GM21367 (cell line): ENCODE results near the gene GATA3.

Experiments used
- ATAC-seq: cut with Tn5 transposase; IDR thresholded peaks from one replicate; pipeline ENCODE4 v1.9.1; 2021; ENCODE audit not compliant: unreplicated experiment

GATA3 gene

DNA sequence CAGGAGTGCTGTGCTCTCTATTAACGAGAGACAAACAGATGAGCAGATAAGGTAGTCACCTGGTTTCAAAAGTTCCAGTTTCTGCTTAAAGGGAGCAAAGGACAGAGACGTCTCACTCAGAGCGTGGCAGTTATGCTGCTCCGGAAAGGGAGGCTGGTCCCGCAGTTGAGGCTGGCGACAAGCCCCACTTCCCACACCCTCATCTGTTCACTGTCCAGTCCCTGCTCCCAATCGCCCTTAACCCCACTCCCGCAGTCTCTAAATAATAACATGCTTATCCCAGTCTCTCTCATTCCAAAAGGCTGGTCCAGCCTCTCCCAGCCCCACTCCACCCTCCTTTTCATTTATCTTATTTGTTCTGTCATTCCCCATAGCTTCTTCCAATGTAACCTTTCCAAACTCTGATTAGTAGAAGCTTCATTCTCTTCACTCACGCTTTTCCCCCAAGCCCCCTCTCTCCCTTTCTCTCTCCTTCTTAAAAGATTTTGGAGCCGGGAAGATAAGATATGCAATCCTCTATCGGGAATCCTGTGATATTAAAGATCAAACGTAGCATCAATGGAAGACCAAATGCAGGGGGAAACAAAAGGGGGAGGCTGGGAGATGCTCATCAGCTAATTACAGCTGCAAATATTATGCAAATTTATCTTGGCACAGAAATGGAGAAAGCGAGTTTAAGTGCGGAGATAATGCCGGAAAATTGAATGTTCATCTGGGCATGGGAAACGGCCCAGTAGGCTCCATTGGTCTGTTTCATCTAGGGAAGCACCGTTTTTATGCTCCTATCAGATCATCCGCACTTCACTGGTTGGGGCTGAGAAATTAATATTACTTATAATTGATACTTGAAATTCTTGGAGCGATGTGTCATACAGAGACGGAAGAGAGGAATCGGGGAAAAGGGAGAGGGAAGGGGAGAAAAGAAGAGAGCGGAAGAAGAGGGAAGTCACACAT, 16.3 kb upstream of the GATA3 start:
- no peak for ATAC-seq

DNA sequence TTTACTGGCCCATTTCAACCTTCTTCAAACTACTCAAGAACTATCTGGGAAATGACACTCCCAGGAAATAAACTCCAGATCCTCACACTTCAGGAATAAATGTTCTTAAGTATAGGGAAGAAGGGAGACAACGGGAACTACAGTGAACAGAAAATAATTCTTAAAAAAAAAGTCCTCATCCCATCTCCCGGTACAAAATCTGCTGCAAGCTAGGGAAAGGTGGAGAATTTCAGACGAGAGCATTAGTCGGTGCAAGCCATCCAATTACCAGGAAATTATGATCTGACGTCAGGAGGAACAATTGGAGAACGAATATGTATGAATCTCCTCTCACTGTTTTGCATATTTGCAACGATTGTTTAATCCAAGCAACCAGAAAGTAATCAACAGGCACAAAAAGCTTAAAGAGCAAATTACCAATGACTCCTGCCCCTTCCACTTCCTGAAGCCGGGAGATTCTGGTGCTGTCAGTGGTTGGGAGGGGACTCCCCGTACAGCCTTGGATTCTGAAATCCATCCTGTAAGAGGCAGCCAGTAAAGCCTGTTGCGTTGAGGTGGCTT, 15.1 kb upstream of the GATA3 start:
- no peak for ATAC-seq

DNA sequence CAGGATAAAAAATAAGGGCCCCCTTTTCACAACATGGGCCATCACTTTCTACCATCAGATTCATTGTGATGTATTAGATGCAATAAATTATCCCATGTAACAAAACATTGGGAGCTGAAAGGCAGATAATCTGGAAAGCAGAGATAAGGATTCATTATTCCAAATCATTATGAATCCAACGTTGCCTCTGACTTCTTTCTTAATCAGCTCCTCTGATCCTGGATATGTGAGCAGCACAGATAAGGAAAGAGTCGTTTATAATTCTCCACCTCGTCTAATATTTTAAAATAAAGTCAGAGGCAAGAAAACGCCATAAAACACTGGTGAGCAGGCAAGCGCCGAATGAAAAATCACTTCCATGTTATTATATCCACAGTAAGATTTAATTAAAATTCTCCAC, 13.8 kb upstream of the GATA3 start:
- no peak for ATAC-seq

DNA sequence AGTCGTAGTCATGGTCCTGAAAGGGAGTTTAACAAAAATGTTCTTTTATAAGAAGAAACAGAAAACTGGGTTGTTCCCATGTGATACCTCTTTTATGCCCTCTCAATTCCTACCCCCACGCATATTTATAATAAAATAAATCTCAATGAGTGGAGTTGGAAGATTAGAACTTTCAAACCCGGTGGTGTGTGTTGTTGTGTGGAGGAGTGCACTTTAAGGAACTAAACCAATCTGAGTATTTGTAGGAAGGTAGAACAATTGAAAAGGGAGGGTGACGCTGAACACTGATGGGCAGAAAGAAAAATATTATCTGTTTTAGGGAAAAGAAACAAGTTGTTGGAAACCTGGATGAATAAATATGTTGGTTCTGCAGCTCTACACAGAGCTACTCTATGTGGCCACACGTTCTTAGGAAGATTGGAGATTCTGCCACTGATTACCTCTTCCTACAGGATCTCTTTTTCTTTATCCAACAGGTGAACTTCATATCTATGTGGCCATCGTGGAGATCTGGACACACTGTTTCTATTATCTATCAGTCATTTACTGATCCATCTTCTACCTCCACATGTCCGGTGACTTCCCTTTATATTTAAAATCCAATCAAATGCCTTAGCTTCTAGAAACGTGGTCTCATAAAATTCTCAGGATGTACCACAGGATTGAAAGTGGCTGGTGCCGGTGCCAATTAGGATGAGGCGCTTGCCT, 13.1 kb upstream of the GATA3 start:
- ATAC-seq: no peak

DNA sequence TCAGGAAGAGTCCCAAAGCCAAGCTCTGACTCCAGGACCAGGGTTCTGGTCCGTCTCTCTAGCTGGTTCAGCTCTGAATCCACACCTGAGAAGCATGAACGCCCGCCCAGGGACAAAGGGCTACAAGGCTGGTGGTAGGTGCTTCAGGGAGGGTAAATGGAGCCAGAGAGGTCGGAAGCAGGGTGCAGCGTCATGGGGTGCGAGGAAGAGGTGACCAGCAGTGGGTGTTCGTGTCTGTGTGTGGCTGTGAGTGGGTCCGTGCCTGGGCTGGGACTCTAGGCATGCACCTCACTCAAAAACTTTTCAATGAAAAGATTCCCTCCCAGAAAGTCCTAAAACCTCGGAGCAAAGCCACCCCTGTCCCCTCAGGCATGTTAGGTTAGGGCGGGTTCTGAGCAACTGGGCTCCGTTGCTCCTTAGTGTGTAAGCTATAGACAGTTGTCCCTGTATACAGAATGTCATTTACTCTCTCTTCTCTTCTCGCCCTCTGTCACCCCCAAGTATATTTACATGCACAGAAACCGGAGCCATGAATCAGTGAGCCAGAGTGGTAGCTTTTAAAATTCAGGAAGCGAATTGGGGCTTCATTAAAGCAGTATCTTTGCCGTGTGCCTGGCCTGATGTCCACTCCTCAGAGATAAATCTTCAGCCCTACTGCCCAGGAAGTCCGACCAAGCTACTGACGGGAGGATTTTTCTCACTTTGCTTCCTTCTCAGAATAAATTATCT, 12.3 kb upstream of the GATA3 start:
- ATAC-seq: no peak

DNA sequence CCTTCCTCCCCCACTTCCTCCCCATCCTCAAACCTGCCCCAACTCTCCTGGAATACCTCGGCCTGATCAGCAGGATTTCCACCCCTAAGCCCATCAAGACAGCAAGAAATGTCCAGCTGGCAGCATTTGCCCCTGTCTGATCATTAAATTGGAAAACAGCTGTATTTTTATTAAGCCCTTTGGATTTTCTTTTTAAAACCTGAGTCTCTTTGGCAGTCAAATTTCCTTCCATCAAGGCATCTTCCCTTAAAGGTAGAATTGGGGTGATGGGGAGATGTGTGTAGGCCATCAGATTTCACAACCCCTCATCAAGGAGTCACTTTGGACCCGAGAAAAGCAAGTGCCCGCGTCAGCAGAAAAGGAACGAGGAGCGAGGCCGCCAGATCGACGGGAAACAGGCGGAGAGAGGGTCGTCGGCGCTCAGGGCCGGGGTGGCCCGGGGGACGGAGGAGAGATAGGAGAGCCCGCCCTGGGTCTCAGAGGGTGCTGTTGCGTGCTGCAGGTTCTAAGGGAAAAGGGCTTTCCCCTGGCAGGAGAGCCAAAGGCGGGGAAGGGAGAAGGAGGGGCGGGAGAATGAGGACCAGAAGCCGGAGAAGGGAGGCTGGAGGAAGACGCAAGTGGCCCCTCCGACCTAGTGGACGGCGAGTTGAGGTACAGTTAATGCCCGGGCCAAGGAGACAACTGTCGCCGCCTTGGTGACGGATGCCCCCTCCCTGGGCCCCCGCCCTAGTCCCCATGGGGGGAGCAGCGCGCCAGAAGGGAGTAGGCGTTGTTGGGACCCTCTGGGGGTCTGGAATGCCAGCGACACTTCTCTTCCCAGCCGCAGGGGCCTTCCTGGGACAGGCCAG, 11.5 kb upstream of the GATA3 start:
- no peak for ATAC-seq

DNA sequence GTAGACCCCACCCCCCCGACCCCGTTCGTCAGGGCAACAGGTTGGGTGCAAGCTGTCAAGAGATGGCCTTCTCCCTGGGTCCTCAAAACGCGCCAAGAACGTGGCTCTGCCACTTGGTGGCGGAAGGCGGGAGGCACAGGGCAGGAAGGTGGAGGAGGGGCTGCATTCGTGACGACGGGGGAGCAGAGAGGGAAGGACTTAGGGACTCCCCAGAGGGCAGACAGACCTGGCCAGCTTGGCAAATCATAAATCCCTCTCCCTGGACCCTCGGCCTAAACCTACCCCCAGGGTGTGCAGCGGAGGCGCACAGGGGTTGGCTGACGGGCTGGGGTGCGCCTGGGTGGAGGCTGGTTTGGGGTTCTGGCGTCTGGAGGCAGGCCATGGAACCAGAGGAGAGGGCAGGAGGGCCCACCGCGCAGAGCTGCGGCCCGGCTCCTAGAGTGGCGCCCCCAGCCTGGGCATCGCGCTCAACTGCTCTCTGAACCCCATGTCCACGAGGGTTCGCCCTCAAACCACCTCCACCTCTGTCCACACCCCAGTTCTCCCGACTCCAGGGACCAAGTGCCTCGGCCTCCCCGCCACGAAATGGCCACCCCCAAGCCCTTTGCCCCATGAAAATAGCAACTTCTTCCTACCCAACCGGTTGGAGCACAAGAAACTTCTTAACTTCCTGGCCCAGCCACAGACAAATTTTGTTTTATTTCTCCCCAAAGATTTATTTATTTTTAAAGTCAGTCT, 10.8 kb upstream of the GATA3 start:
- no peak for ATAC-seq

DNA sequence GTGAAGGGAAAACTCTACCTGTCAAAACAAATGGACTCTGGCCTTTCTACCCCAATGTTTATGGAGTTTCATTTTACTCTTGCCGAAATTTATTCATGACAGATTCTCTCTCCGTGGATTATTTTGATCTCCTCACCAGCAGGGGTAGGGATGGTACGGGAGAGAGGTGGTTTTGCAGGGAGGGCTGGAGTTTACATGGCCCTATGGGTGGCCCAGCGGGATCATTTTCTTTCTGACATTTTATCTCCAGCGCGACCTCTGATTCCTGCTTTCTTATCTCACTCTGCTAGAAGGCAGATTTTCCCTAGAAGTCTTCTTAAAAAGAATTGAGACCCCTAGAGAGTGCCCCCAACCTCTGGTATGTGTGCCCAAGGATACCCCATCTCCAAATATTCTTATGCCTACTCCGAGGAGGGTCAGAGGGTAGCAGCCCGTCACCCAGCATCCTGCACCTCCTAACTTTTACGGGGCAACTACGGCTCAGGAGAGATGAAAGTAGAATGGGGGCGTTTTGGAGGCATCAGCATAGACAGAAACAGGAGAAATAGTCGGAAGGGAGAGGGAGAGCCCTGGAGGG, 10.1 kb upstream of the GATA3 start:
- no peak for ATAC-seq

DNA sequence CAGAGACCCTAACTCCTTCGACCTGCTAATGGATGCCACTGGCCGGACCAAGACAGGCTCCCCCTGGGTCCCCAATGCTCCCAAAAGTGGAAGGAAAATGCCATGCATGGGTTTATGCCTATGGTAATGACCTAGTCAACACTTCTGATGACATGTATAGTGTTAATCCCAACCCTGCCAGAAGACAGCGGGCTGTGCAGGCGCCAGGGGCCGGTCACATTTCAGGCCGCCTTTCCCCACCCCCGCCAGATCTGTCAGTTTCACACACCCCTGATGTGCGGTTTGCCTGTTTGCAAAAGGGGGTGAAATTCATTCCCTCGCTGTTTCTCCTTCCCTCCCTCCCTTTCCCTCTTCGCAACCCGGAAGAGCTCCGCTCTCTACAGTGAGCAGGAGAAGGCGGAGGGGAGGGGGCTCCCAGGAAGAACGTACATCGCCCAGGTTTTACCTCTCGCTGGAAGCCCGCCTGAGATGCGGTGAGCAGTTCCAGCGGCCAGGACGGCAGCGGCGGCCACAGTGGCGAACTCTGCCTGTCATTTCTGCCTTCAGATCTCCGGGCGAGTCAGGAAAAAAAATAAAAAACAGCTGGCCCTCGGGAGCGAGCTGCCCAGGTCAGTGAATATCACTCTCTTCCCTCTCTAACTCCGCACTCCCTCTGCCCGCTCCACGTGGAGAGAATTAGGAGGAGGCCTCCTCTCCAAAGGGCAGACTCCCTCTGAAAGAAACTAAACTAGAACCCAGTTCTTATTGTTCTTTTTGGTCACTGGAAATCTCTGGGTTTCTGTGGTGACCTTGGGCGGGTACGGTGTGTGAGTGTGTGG, 9.4 kb upstream of the GATA3 start:
- no peak for ATAC-seq

DNA sequence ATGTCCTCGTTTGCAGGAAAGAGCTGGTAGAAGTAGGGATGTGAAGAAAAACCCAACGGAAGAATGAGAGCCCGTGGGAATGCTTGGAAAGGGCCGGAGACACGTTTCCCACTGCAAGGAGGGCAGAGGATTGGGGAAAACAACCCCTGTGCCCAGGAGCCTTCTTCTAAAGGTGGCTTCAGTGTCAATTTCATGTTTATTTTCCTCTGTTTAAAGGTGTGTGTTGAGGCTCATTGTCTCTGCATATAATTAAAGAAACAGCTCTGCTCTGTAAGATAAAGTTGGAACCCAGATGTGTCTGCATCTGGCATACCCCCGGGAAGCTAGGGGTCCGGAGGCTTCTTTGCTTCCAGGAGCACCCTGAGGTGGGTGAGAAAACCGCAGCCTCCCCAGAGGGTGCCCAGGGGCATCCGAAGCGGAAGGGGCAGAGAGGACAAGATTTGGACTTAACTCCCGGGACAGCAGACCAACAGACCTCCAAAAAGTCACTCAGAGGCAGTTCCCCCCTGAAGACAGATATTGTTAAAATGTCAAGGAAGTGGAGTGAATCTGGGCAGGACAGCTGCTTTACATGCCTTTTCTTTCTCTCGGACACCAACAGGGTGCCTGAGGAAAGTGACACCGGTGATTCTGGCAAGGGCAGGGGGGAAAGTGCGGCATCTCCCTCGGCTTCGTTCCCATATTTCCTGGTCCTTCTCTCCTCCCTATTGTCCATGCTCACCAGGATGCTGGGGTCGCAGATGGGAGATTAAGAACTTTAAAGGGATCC, 8.6 kb upstream of the GATA3 start:
- no peak for ATAC-seq

DNA sequence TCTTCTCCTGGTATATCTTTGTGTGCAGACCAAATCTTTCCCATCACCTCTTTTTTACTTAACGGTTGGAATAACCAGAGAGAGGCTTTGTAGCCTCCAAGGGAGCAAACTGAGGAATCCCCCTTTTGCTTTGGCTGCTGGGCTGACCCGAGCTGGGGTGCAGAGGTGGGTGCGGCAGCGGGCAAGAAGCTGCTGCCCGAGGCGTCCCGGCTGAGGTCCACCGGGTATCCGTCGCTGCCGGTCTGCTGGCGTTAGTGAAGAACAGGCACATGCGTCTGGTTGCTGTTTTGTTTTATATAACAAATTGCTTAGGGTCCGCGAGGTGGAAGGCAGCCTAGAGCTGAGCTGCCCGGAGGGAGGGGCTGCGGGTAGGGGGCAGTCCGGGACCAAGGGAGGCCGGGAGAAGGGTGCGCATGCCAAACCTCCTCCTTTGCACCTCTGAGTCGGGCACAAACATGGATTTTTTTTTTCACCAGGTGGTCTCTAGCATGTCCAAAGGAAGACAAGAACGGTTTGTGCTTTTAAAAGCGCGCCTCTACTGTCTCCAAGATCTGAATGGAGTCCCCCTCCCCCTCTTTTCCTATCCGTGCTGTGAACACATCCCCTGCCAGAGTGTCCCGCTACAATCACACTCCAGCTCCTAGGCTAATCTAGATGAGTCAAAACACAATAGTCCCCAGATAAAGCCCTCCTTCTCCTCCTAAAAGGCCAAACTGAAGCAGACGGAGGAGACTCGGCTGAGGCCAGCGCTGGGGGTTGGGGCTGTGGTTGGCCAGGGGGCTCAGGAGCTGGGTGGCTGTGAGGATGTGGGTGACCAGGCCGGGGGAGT, 6.8 kb upstream of the GATA3 start:
- no peak for ATAC-seq

DNA sequence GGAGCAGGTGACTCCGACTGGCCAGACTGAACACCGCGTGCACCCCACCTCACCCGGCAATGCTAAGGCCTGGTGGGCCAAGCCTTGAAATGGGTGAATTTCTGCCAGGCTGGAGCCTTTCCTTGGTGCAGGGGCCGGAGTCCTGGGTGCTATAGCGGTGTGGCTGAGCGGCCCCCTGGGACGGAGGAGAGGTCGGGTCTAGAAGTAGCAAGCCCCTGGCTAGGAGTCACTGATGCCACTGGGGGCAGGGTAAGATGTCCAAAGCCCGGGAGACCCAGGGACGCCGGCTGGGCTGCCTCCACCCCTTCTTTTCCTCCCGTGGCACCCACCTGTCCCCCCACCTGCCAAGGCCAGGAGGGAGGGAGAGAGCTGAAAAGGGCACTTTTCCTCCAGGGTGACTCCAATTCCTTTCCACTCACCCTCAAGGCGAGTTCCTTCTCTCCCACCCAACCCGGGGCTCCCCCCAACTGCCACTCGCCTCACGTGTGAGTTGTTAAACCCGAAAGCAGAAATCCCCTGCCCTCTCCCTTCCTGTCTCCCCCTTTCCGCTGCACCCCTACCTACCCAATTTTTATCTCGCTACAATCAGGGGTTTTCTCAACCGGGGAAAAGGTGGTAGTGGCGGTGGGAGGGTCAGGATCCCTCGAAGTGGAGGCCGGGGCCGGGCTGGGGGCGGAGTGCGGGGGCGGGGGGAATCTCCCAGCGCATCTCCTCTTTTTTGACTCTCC, 6.0 kb upstream of the GATA3 start:
- ATAC-seq: no peak

DNA sequence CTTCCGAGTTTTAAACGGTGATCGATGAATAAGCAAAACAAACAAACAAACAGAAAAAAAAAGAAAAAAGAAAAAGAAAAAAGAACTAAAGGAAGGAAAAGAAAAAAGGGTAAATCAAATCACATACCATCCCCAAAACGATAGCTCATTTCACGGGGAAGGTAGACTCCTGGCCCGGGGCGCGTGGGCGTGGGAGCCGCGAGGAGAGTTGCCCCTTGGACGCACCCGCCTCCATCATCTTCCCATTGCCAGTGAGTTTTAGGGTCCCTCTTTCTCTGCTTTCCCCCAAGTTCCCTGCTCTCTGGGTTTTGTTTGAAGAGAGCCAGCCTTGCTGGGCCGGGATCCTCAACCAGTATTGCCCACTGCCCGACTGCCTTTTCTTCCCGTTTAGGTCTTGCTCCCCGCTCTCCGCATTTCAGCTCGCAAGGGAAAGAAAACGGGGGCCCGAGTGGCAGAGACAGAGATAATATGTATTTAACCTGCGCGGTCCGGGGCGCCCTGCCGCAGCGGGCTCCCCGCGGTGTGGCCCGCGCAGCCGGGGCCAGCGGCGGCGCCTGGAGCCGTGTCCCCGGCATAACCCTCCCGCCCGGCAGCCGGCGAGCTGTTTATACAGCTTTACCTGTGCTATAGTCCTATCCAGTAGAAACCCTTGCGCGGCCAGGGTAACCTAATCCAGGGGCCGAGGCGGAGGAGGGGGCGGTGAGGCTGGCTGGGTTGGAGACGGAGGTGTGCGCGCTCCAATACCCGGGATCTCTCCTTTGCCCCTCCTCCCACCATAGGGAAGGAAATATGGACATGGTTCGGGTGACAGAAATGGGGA, 5.2 kb upstream of the GATA3 start:
- ATAC-seq: no peak

DNA sequence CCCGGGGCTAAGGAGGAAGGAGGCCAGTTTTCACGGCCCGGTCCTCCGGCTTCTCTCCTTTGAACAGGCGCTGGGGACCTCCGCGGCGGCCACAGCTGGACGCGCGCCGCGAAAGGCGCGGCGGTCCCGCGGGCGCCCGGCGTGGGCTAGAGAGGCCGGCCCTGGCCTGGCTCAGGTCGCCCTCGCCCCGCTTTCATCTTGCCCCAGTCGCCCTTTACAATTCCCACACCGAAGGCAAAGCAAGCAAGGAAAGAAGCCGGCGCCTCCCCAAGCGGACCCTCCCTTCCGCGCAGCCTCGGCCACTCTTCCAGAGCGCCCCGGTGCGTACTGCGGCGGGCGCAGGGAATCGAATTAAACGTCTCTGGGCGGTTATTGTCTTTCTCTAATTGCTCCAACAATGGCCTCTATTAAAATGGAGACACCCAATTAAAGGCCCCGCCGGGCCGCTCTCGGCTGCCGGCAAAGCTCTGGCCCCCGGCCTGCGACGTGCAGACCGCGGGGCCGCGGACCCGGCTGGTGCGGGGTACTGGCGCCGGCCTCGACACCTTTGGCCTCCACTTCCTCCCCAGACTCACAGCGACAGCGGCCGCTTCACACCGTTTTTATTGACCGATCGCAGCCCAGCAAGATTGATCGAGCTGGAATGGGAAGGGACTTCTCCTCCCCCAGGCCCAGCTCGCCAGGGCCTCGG, 4.5 kb upstream of the GATA3 start:
- no peak for ATAC-seq
